Measurements from ENCODE around the gene MPRIP. TPM values are rescaled to one million over a fixed set of nuclear protein-coding genes. Genes with fewer than 3 reads are reported as not detected.

Gene MPRIP
- total and polyA plus RNA-seq, 2 experiments from 2014 or later, result 80.4 to 172 TPM

DNA sequence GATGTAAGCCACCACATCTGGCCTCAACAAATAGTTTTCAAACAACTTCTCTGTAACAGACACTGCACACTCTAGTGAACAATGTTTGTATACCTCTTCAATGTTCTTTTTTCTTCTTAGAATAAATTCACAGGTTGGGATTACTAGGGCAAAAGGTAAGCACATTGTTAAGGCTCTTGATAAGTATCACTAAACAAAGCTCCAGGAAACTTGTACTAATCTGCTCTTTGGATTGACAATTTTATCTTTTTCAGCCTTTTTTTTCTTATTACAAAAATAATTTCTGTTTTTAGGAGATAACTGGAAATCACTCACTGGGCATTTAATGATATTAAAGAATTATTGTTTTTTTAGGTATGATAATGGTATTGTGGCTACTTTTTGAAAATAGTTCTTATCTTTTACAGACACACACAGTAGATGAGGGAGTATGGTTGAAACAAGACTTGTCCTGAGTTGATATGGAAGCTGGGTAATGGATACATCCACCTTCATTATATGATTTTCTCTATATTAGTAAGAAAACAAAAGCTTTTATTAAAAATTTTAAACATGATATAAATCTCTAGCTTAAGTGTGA lies 7.7 kb upstream of the MPRIP start:
- peaks cover 6% of the 10 kb centered on the region for H3K4me1 ChIP-seq (ENCODE audit: low read depth)
- H3K27me3 ChIP-seq, result no peaks in the 10 kb centered on the region
- no peak overlapping the region for H3K4me3 ChIP-seq
- no peak for DNase-seq (ENCODE audit: low read depth in 1 of 2, low spot score in 1 of 2)
- TF ChIP-seq, protein P1, sequence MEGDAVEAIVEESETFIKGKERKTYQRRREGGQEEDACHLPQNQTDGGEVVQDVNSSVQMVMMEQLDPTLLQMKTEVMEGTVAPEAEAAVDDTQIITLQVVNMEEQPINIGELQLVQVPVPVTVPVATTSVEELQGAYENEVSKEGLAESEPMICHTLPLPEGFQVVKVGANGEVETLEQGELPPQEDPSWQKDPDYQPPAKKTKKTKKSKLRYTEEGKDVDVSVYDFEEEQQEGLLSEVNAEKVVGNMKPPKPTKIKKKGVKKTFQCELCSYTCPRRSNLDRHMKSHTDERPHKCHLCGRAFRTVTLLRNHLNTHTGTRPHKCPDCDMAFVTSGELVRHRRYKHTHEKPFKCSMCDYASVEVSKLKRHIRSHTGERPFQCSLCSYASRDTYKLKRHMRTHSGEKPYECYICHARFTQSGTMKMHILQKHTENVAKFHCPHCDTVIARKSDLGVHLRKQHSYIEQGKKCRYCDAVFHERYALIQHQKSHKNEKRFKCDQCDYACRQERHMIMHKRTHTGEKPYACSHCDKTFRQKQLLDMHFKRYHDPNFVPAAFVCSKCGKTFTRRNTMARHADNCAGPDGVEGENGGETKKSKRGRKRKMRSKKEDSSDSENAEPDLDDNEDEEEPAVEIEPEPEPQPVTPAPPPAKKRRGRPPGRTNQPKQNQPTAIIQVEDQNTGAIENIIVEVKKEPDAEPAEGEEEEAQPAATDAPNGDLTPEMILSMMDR (IDR thresholded peaks at IDR 0.05; ENCODE audit: low read depth, low read length), result no peak
- H3K36me3 ChIP-seq, result no peaks in the 10 kb centered on the region
- H3K9me3 ChIP-seq (ENCODE audit: low read depth), result no peaks in the 10 kb centered on the region
- no peak overlapping the region for H3K27ac ChIP-seq

DNA sequence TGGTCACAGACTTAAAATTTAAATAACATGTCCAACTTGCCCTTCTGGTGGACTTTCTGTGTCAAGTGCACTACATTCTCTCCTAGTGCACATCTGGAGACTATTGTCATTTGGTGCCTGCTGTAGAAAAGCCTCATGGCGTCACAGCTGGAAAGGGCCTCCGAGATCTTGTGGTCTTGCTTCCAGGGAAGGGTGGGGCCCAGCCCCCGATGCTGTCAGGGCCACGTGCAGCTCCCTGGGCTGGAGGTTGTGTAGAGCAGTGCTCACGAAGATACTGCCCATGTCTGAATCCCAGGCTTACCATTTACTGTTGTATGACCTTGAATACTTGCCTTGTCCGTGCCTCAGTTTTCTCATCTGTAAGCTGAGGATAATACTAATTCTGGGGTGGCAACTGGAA lies 6.8 kb upstream of the MPRIP start:
- Histone ChIP-seq H3K27me3 (no peaks in the 10 kb centered on the region), H3K9me3 (ENCODE audit: low read depth) (no peaks in the 10 kb centered on the region), H3K36me3 (no peaks in the 10 kb centered on the region), H3K4me3 (no peak overlapping the region), H3K4me1 (ENCODE audit: low read depth) (peaks cover 6% of the 10 kb centered on the region), H3K27ac (no peak overlapping the region)
- DNase-seq (ENCODE audit: low read depth in 1 of 2, low spot score in 1 of 2), result no peak
- TF ChIP-seq, protein P1 (IDR thresholded peaks at IDR 0.05; ENCODE audit: low read depth, low read length), result no peak

DNA sequence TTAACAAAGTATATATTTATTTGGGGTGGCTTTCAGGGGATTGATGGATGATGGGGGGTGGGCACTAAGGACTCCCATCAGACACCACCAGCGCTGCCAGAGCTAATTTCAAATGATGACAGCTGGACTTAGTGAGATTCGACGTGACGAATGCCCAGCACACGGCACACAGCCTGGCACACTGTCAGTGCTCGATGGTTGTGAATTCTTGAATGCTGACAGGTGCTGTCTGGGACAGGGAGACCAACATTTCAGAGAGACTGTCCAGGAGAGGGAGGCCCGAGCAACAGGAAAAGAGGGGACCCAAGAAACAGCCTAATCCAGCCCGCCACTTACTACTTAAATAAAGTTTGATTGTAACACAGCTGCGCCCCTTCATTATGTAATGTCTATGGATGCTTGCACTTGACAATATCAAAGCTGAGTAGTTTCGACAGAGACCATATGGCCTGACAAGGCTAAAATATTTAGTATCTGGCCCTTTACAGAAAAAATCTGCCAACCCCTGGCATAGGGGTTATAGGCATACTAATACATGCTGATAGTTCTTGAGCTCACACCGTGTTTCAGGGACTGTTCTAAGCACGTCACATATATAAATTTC lies 6.2 kb upstream of the MPRIP start:
- Histone ChIP-seq H3K27ac (no peak overlapping the region), H3K36me3 (no peaks in the 10 kb centered on the region), H3K9me3 (ENCODE audit: low read depth) (no peaks in the 10 kb centered on the region), H3K4me3 (no peak overlapping the region), H3K27me3 (no peaks in the 10 kb centered on the region), H3K4me1 (ENCODE audit: low read depth) (peaks cover 6% of the 10 kb centered on the region)
- DNase-seq (ENCODE audit: low read depth in 1 of 2, low spot score in 1 of 2), result no peak
- TF ChIP-seq, protein P1 (IDR thresholded peaks at IDR 0.05; ENCODE audit: low read depth, low read length), result no peak

DNA sequence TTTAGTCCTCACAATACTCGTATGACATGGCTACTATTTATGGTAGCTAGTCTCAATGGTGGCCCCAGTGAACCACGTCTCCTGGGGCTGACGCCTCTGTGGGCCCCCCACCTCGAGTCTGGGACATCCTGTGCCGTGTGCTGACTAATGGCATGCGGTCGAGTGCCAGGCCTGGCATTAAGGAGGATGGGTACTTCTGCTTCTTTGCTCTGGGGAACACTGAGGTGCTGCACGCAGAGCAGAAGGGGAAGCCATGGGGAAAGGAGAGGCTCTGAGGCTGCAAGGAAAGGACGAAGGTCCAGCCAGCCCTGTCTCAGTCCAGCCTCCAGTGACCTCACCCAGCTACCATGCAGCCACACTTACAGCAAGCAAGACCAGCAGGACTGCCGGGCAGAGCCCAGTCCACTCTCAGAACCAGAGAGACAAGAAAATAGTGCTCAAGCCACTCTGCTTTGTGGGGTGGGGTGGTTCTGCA lies 5.7 kb upstream of the MPRIP start:
- no peak overlapping the region for H3K27ac ChIP-seq
- H3K9me3 ChIP-seq (ENCODE audit: low read depth), result no peaks in the 10 kb centered on the region
- no peaks in the 10 kb centered on the region for H3K36me3 ChIP-seq

DNA sequence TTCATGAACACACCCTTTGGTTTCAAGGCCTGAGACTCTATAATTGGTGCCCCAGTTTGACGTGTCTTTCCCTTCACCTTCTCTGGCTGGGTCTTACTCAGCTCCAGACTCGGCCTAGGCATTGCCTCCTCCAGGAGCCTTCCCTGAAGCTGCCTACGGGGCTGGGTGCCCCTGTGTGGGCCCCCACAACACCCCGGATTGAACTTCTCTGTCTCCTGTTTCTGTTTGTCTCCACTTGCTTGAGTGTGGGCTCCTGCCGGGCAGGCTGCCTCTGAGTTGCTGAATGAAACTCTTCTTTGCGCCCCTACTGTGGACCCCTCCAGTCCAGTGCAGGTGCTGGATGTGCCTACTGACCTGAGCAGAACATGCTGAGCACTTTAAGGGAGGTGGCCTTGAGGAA lies 2.3 kb upstream of the MPRIP start:
- Histone ChIP-seq H3K4me1 (ENCODE audit: low read depth) (peaks cover 11% of the 10 kb centered on the region), H3K27ac (no peak overlapping the region), H3K27me3 (no peaks in the 10 kb centered on the region), H3K4me3 (no peak overlapping the region), H3K9me3 (ENCODE audit: low read depth) (no peaks in the 10 kb centered on the region), H3K36me3 (no peaks in the 10 kb centered on the region)
- TF ChIP-seq, protein P1 (IDR thresholded peaks at IDR 0.05; ENCODE audit: low read depth, low read length), result no peak
- no peak for DNase-seq (ENCODE audit: low read depth in 1 of 2, low spot score in 1 of 2)

More for the DNA sequence above, 5.7 kb upstream of the MPRIP start:
- TF ChIP-seq, protein P1 (IDR thresholded peaks at IDR 0.05; ENCODE audit: low read depth, low read length), result no peak
- no peak overlapping the region for H3K4me3 ChIP-seq
- H3K4me1 ChIP-seq (ENCODE audit: low read depth), result peaks cover 6% of the 10 kb centered on the region
- no peak for DNase-seq (ENCODE audit: low read depth in 1 of 2, low spot score in 1 of 2)
- H3K27me3 ChIP-seq, result no peaks in the 10 kb centered on the region
